GM19455 (cell line): ENCODE results near the gene PSMC1.
"Not testable (repeated sequence)": the region's sequence is repeated elsewhere in the genome, so short reads cannot be mapped to it uniquely, and the experiment has no call there.

Experiments
- ATAC-seq: cut with Tn5 transposase; IDR thresholded peaks from one replicate; pipeline ENCODE4 v1.9.1; 2021; ENCODE audit not compliant: unreplicated experiment

Gene PSMC1

DNA sequence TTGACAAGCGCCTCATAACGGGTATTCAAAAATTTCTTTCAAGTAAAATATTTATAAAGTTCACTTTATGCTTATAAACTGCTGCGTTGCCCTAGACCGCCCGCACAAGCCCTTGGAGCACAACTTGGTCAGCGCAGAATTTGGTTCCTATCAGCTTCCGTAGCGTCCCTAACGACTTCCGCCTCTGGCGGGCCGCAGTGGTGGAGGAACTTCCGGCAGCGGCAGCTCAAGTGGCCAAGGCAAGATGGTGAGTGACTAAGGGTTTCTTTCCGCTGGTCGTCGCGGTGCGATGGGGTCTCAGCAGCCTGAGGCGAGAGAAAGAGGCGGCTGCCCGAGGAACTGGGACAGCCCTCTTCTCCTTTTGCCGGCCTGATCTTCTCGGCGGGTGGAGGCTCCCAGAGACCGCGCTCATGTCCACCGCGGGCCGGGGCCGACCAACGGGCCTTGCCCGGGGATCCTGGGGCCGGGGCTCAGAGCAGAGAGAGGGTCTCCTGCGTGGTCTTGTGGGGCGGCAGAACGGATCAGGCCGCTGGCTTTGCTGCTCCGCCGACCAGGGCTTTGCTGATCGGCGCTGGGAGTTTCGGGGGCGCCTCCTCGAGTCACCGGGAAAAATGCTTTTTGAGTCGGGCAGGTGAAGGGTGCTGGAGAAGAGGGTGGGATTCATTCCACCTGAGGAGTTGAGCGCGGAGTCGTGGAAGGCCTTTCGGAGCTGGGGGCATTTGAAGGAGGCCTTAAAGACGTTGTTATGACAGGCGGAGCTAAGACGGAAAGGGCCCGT, at the start of gene PSMC1:
Gene PSMC1, plus strand, starts transcription at position 200 of the 778 bp plus-strand sequence. Its CDS starts 45 bp downstream, at position 245.
- ATAC-seq, result peak; percentile 95

DNA sequence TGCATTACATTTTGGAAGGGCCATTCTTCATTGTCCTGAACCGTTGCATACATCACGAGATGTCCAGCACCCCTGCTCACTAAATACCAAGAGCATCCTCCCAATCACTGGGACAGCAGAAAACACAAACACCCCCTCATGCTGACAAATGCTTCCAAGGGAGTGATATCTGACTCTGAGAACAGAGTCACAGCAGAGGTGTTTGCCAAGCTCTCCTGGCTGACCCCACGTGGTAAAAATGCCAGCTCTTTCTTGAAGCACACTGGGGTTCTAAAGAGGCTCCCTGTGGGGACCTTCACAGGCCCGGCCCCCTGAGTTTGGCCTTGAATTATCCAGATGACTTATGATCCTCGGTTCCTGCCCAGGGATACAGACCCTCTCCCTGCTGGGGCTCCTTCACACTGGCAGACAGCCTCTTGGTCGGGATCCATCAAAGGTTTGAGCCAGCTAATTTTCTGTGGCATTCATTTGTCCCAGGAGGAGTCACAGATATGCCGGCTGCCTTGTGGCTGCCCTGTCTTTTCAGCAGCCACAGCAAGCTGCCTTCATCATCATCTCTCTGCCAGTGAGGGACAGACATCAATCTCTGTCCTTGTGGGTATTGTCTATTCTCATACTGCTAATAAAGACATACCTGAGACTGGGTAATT, 43.1 kb upstream of the PSMC1 start:
- ATAC-seq, result no peak

DNA sequence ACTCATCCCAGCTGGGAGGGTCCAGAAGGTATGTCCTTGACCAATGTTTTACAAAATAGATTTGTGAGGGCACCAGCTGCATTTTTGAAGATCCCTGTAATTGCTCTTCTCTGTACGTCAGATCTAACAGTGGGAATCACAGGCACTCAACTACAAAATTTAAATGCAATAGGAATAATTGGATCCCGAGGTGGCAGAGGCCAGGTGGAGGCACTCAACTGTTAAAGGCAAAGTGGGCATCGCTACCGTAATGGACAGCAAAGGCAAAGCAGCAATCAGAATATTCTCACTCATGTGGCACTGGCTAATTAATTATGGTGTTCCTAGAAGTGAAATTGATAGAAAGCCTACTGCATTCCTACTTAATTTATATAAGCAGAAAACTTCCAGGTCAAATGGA, 27.9 kb upstream of the PSMC1 start:
- no peak for ATAC-seq

DNA sequence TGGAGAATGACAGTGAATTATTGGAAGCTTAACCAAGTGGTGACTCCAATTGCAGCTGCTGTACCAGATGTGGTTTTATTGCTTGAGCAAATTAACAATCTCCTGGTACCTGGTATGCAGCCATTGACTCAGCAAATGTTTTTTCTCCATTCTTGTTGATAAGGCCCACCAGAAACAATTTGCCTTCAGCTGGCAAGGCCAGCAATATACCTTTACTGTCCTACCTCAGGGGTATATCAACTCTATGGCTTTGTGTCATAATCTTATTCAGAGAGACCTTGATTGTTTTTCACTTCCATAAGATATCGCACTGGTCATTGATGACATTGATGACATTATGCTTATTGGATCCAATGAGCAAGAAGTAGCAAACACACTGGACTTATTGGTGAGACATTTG, 26.4 kb upstream of the PSMC1 start:
- not testable (repeated sequence) for ATAC-seq

DNA sequence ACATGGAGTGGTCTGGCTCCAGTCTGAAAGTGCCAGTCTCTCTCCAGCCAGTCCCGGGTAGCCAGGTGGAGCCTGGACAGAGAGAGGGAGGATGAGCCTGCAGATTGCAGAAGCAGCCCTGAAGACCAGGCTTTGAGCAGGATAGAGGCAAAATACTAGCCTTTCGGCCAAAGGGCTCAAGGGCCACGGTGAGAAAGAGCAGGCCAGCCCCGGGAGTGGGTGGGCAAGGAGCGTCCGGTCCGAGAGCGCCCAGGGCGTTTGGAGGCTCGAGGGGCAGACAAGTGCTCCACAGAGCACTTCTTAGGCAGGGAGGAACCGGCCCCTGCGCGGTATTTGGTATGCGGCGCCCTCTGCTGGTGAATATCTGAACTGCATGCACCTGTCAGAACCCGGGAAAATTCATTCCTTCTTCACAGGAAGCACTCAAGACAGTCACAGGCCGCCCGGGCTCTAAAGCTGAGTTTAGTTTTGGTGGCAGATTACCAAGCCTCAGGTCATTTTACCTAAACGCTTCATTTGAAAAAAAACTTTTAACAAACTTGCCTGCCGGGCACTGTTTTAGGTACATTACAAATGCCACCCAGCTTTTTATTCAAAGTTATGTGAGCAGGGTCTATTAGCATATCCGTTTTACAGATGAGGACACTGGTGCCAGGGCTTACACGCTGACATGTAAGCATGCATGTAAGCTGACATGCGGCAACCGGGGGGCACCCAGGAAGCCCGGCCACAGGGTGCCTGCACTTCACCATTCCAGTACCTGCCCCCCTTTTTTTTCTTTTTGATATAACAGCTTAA, 21.0 kb upstream of the PSMC1 start:
- peak; percentile 73 for ATAC-seq

DNA sequence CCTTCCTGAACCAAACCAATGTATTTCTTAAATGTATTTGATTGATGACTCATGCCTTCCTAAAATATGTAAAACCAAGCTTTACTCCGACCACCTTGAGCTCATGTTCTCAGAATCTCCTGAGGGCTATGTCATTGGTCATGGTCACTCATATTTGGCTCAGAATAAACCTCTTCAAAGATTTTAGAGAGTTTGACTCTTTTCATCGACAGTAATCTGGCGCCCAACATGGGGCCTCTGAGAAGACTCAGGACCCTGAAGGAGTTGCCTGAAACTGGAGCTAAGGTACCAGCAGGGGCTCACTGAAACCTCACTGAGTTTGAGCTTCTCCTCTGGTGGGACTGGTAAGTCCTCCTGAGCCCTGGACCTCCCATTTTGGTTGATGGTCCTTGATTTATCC, 17.2 kb upstream of the PSMC1 start:
- no peak for ATAC-seq

DNA sequence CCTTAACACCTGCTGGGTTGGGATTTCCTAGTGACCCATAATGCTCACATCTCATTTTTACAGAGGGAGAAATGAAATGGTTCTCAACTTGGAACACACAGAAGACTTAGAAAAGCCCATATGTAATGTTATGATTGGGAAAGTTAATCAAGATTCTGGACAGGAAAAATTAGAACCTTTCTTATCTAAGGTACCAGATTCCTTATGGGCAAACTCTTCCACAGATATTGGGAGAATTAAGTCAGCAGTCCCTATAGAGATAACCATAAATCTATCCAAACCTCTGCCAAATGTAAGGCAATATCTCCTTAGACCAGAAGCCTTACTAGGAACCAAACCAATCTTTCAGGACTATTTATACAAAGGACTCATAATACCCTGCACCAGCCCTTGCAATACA, 13.9 kb upstream of the PSMC1 start:
- no peak for ATAC-seq

DNA sequence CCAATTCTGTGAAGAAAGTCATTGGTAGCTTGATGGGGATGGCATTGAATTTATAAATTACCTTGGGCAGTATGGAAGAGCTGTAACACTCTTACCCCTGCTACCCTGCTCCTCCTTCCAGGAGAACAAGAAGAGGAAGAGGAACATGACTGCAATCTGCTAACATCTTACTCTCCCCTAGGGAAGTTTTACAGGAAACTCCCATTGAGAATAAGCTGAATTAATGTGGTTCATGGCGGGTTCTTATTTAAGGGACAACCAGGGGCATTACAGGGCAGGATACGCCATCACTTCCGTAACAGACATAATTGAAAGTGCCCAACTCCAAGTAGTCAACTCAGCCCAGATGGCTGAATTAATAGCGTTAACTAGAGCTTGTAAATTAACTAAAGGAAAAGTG, 9.4 kb upstream of the PSMC1 start:
- no peak for ATAC-seq

DNA sequence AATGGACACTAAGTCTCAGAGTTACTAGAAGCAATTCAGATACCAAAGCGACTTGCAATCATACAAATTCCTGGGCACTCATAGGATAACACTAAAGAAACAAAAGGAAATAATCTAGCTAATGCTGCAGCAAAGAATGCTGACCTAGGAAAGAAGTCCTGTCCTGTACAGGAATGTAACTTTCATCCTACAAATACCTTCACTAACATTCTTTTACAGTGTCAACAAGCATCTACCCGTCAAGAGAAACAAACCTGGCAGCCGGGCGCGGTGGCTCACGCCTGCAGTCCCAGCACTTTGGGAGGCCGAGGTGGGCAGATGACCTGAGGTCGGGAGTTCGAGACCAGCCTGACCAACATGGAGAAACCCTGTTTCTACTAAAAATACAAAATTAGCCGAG, 8.9 kb upstream of the PSMC1 start:
- ATAC-seq, result not testable (repeated sequence)

DNA sequence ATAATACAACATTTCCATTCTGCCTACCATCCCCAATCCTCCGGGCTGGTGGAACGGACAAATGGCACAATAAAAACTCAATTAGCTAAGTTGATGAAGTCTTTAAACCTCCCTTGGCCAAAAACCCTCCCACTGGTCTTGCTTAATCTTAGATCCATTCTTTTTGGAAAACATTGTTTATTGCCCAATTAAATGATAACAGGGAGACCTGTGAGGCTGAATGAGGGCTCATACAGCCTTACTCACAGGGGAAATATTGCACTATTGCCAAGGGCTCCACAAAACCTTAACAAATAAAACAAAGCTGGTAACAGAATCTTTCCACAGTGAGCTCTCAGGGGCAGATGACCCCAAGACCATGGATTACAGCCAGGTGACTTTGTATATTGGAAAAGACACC, 7.8 kb upstream of the PSMC1 start:
- no peak for ATAC-seq

DNA sequence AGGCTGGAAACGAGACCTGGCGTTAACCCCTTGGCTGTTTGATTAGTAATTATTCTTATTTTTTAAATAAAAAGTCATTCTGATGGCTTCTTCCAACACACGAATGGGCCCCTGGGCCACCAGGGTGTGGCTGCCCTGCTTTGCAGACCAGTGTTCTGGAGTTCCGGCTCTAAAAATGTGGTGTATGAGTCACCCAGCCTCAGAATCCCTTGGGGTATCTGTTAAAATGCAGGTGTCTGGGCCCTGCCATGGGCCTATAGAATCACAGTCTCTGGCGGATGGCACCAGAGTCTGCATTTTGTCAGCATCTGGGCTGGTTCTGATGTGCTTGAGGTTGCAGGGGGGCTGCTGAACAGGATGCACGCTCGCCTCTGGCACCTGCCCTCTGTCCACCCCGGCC, 2.5 kb upstream of the PSMC1 start:
- no peak for ATAC-seq

DNA sequence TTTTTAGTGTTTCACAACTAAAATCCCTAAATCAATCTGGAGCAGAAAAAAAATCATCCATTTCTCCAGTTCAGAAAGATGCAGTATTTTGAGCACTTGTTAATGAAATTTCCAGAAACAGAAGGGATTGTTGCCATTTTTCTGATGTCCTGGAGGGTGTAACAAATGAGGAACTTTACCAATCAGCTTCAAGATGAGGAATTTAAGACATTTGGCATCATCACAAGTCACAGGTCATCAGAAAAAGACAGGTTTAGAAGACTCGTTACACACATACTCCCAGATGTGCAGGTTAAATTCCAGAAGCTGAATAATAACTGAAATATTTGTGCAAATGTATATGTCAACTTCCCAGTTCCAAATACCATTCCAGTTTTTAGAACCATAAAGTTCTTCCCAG, 482 bp upstream of the PSMC1 start:
- no peak for ATAC-seq

DNA sequence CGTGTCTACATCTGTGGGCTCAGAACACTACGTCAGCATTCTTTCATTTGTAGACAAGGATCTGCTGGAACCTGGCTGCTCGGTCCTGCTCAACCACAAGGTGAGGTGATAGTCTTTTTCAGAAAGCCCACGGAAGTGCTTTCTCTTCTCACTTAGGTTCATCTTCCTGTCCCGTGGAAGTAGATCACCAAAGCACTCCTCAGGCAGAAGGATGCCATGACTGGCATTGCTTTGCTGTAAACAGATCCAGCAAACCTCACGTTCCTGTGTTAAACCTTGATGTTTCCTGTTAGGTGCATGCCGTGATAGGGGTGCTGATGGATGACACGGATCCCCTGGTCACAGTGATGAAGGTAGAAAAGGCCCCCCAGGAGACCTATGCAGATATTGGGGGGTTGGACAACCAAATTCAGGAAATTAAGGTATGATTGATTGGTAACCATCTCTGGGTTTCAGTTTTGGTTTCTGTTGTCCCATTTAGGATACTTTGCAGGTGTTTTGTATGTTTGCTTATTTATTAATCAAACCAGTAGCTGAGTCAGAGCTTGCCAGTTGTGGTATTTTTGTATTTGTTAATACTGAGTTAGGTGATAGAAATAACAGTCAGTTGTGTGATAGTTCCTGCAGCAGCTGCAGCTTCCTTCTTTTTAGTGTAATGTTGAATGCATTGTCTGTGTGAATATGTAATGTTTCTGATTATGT, 7.5 kb downstream of the PSMC1 start:
- peak; percentile 79 for ATAC-seq

DNA sequence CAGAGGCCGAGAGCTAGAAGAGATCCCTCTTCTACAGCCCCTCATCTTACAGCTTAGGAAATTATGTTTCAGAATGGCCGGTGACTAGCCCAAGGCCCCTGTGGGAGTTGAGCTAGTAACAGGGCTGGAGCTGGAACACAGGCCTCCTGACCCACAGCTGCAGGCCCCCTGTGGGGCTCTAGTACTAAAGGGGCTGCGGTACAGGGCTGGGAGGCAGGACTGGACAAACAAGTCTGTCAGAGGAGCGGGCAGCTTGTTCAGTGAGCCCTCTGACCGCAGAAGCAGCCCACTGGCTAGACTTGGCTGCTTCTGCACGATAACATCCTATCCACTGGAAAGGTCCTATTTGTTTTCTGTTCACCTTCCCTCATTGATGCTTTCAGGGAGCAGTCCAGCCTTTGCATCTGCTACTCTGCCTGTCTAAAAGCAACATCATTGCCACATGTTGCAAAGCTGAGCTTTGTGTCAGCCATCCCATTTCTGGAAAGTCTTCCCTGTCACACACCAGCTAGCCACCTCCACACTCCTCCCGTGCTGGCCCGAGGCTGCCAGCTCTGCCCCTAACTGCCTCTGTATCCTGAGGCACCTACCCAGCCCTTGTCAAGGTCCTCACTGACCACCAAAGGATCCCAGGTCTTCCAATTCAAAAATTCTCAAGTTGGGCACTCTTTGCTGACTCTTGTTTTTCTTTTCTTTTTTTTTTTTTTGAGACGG, 10.2 kb downstream of the PSMC1 start:
- no peak for ATAC-seq

DNA sequence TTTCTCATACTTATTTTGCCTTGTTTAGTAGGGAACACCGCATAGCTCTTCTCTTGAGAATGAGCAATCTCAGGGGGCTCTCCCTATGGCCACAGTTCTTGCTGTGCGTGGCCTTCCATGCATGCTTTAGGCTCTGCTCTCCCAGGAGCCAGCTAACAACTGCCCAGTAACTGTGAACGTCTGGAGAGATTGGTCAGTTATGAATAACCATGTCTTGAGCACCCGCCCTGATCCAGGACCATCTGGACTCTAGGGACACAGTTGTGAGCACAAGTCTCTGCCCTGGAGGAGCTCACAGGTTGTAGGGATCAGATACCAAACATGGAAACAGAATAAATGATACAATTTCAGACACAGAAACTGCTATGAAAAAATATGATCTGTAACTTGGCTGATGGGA, 12.1 kb downstream of the PSMC1 start:
- ATAC-seq, result no peak

DNA sequence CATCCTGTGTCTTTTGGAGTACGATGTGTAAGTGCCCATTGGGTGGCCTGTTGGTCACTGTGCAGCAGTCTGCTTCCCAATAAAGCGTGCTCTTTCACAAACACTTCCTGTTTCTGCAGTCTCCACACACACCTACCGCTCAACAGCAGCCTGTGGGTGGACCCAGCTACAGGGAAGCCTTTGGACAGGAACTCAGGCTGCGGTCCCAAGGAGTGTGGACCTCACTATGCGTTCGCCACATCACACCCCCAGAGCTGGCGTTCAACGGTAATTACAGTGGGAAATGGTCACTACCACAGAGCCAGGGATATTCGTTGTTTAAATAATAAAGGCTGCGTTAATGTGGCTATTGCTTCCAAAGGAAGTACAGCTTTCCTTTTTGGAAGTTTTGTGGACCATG, 16.2 kb downstream of the PSMC1 start:
- no peak for ATAC-seq

DNA sequence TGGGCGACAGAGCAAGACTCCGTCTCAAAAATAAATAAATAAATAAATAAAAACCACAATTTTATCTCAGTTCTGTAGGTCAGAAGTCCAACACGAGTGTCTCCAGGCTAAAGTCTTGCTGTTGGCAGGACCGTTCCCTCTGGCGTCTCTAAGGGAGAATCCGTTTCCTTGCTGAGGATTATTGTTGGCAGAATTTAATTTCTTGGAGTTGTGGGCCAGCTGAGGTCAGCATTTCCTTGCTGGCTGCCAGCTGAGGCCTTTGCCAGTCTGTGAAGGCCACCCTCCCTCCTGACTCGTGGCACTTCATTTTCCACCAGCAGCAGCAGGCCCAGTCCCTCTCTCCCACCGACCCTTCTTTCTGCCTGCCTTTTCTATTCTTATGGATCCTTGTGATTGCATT, 17.2 kb downstream of the PSMC1 start:
- no peak for ATAC-seq

DNA sequence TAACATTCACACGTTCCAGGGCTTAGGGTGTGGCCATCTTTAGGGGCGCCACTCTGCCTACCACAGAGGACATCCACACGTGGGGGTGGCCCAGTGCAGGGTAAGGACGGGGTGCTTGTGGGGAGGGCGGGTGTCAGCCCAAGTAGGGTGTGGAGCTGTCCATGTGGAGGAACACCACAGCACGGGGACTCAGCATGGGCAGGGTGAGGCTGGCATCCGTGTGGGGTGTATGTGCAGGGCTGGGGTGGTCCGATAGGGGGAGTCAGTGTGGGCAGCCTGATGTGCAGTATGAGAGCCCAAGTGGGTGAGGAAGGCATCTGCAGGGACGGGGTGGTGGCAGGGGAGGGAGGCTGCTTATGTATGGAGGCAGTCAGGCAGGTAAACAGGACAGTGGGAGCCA, 17.7 kb downstream of the PSMC1 start:
- ATAC-seq, result no peak

DNA sequence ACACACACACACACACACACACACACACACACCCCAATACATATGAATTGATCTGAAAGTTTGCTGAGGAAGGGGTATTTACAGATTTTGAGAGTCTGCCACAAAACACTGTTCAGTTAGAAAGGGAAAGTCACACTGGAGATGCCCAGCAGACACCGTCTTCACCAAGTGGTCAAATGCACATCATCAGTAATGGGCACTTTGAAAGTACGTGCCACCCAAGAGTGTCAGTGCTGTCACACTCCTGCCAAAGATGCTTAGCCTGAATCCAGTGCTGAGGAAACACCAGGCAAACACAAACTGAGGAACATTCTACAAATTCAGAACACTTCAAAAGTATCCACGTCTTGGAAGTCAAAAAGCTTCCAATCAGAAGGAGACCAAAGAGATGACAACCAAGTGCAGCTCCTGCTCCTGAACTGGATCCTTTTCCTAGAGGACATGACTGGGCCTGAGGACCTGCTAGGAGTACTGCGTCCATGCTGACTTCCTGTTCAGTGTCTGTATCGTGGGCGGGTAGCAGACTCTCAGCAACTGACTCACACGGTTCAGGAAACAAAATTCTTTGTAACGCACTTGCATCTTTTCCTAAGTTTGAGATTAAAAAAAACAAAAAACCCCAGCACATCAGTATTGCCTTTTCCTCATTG, 18.6 kb downstream of the PSMC1 start:
- ATAC-seq, result no peak

DNA sequence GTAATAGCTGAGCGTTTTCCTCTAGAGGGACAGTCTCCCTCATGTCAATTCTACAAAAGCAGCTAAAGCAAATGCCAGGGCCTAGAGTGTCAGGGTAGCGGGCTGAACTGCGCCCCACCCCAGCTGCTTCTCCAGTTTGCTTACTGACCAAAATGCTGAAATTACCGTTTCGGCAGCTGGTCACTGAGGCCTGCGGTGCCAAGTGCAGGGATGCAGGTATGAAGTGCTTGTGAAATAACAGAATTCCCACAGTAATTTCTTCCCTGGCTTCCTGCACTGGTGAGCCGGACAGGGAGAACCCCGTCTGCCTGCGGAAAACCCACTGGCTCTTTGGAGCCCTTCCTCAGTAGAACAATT, 19.1 kb downstream of the PSMC1 start:
- ATAC-seq, result no peak
